Calu3 (cell line): ENCODE data around the gene MARK4. TPM values are rescaled to one million over a fixed set of nuclear protein-coding genes. Genes with fewer than 3 reads are reported as not detected.

Source experiments
- BruUV-seq: library from RNA; stranded (reverse); fragments of 400-500 nt; replicated peaks from 2 replicates; lab custom pipeline; 2021; lab: Mats Ljungman, UMichigan
- CTCF ChIA-PET: fragments of 300-600 bp; sonication (Branson Sonifier 250); formaldehyde crosslinking; loops from one replicate; lab custom pipeline; 2022; ENCODE audit warnings: antibody characterized with exemption; lab: Charles Lee
- DNase-seq: peaks from one replicate; pipeline ENCODE4 v3.0.0; 2022
- H3K27ac Mint-ChIP-seq: one replicate; pipeline ENCODE4 v1.8.0; 2022; ENCODE audit warnings: mixed read lengths; ENCODE audit not compliant: unreplicated experiment
- H3K27me3 Mint-ChIP-seq: one replicate; pipeline ENCODE4 v1.8.0; 2022; ENCODE audit warnings: mixed read lengths; ENCODE audit not compliant: unreplicated experiment
- H3K36me3 Mint-ChIP-seq: one replicate; pipeline ENCODE4 v1.8.0; 2022; ENCODE audit warnings: mild to moderate bottlenecking, moderate library complexity, mixed read lengths; ENCODE audit not compliant: insufficient read depth, unreplicated experiment
- H3K4me1 Mint-ChIP-seq: one replicate; pipeline ENCODE4 v1.8.0; 2022; ENCODE audit warnings: mild to moderate bottlenecking, low read depth, mixed read lengths; ENCODE audit not compliant: unreplicated experiment
- H3K4me3 Mint-ChIP-seq: one replicate; pipeline ENCODE4 v1.8.0; 2022; ENCODE audit warnings: mild to moderate bottlenecking, low read depth, moderate library complexity, mixed read lengths; ENCODE audit not compliant: unreplicated experiment
- H3K9me3 Mint-ChIP-seq: one replicate; pipeline ENCODE4 v1.8.0; 2022; ENCODE audit warnings: low read depth, mixed read lengths; ENCODE audit not compliant: unreplicated experiment
- intact Hi-C: fragments of 100-400 bp; cut with micrococcal nuclease; formaldehyde crosslinking; loops from one replicate; pipeline ENCODE4 v1.10.0; 2022; ENCODE audit not compliant: unreplicated experiment
- total RNA-seq: library from RNA; stranded (reverse); gene quantifications from 2 replicates; pipeline ENCODE4 v1.2.3, GENCODE V29; 2022
- TF ChIP-seq, protein P1 (sequence below): fragments of 200-600 bp; IDR thresholded peaks from one replicate; pipeline ENCODE4 v1.8.0; 2022; ENCODE audit warnings: antibody characterized with exemption; ENCODE audit not compliant: unreplicated experiment

Gene MARK4
- total RNA-seq, 1 experiment from 2014 or later = 45.9 TPM

DNA sequence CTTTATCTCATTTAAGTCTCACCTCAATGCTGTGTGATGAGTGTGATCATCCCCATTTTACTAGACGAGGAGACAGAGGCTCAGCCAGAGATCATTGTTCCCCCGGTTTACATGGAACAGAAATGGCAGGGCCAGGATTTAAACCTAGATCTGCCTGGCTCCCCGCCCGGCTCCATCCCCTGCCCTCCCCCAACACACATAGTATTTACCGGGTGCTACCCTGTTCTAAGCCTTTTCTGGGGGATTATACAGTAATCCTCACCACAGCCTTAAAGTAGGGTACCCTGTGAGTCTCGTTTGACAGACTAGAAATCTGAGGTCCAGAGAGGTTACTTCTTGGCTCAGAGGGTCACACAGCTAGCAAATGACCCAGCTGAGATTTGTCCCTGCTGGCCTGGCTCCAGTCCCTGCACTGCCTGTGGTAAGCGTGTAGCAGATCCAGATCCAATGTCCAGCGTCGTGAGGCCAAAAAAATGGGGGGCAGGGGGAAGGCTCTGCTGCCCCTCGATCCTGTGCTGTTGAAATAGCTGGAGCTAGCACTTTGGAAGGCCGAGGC, 85.7 kb downstream of the MARK4 start:
- H3K9me3 Mint-ChIP-seq = no peaks in the 10 kb centered on the region
- BruUV-seq = no TSS peak
- CTCF ChIA-PET = no interaction called here
- H3K36me3 Mint-ChIP-seq = peaks cover 11% of the 10 kb centered on the region
- no peak overlapping the region for H3K27ac Mint-ChIP-seq
- TF ChIP-seq, protein P1, sequence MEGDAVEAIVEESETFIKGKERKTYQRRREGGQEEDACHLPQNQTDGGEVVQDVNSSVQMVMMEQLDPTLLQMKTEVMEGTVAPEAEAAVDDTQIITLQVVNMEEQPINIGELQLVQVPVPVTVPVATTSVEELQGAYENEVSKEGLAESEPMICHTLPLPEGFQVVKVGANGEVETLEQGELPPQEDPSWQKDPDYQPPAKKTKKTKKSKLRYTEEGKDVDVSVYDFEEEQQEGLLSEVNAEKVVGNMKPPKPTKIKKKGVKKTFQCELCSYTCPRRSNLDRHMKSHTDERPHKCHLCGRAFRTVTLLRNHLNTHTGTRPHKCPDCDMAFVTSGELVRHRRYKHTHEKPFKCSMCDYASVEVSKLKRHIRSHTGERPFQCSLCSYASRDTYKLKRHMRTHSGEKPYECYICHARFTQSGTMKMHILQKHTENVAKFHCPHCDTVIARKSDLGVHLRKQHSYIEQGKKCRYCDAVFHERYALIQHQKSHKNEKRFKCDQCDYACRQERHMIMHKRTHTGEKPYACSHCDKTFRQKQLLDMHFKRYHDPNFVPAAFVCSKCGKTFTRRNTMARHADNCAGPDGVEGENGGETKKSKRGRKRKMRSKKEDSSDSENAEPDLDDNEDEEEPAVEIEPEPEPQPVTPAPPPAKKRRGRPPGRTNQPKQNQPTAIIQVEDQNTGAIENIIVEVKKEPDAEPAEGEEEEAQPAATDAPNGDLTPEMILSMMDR = no peak
- H3K4me3 Mint-ChIP-seq = no peak overlapping the region
- no peak for DNase-seq
- intact Hi-C loops = no loop called here
- no peaks in the 10 kb centered on the region for H3K27me3 Mint-ChIP-seq
- H3K4me1 Mint-ChIP-seq = no peaks in the 10 kb centered on the region

- no TSS peak for BruUV-seq
- intact Hi-C loops = loop anchor here (2.0 kb wide), 1 partner anchor 87 kb away; no protein-coding TSS in a partner anchor
- TF ChIP-seq, protein P1 = no peak
- Mint-ChIP-seq H3K36me3 (peaks cover 11% of the 10 kb centered on the region), H3K27me3 (no peaks in the 10 kb centered on the region), H3K9me3 (no peaks in the 10 kb centered on the region), H3K27ac (no peak overlapping the region), H3K4me1 (no peaks in the 10 kb centered on the region), H3K4me3 (no peak overlapping the region)
- CTCF ChIA-PET = interaction anchor here (1.4 kb wide), 1 partner anchor 139 kb away, joined by 5 read pairs; no protein-coding TSS in a partner anchor
- DNase-seq = no peak
Measured at GRCh38 chr19:45339629-45340028, 88.6 kb downstream of the MARK4 start.

DNA sequence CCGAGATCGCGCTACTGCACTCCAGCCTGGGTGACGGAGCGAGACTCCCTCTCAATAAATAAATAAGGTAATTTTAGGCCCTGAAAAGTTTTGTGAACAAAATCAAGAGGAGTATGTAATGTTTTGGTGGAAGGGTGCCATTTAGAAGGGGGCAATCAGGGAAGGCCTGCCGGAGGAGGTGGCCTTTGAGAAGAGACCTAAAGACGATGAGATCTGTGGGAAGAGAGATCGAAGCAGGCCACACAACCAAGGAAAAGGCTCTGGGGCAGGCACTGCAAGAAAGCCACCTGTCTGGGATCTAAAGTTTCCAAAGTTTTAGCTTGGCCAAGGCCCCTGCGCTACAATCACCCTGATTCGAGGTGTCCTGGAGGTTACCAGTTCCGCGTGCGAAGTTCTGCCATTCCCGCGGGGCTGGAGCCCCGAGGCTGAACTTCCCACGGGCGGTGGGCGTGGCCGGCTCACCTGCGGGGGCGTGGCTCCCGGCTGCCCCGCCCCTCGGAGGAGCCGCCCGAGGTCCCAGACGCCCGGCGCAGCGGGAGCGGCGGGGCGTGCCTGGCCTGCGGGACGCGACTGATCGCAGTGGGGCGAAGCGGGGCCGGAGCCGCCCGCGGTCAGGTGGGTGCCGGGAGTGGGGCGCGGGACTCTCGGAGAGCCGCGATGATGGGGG, 89.3 kb downstream of the MARK4 start, which contains the start of gene KLC3:
KLC3 (plus strand) TSS at position 519 of the 667 bp plus-strand sequence. CDS start 4,792 bp downstream, outside the sequence.
- no peak within 1 kb of the TSS for H3K4me3 Mint-ChIP-seq
- no peaks in the 10 kb centered on the region for H3K4me1 Mint-ChIP-seq
- intact Hi-C loops = no loop called here
- peaks cover 17% of the 10 kb centered on the region for H3K36me3 Mint-ChIP-seq
- TF ChIP-seq, protein P1 = no peak
- no peaks in the 10 kb centered on the region for H3K27me3 Mint-ChIP-seq
- peak; percentile 84 for DNase-seq
- no TSS peak for BruUV-seq
- CTCF ChIA-PET = no interaction called here
- peak within 1 kb of the TSS; percentile 71 for H3K27ac Mint-ChIP-seq
- H3K9me3 Mint-ChIP-seq = no peaks in the 10 kb centered on the region

DNA sequence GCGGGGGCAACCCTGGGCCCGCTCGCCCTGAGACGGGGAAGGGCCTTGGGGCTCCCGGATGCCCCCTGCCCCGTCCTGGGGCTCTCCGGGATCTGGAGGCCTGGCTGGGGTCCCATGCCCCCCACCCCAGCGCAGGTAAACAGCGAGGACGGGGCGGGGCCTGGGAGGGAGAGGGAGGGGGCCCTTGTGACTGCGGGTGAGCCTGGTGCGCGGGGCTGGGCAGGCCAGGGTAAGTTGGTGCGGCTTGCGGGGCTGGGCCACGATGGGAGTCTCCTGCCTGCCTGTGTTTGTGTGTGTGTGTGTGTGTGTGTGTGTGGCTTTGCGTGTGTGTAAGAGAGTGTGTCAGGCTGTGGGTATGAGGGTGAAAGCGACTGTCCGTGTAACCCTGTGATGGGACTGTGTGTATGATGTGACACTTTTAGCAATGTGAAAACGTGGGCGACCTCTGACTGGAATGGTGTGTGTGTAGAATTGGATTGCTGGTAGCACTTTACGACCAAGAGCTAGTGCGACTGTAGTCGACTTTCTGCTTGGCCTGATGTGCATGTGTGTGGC, 89.9 kb downstream of the MARK4 start:
- DNase-seq = peak; percentile 31
- peaks cover 19% of the 10 kb centered on the region for H3K36me3 Mint-ChIP-seq
- BruUV-seq = no TSS peak
- no peak overlapping the region for H3K27ac Mint-ChIP-seq
- H3K27me3 Mint-ChIP-seq = no peaks in the 10 kb centered on the region
- intact Hi-C loops = no loop called here
- CTCF ChIA-PET = no interaction called here
- no peaks in the 10 kb centered on the region for H3K4me1 Mint-ChIP-seq
- no peak overlapping the region for H3K4me3 Mint-ChIP-seq
- TF ChIP-seq, protein P1 = no peak
- no peaks in the 10 kb centered on the region for H3K9me3 Mint-ChIP-seq
